ENCODE data around the gene OGDH. TPM values are rescaled to one million over a fixed set of nuclear protein-coding genes. Genes with fewer than 3 reads are reported as not detected.

The OGDH gene
- total RNA-seq, 1 donor from 2014 or later, result 157 TPM

GRCh38 chr7:44608916-44609648, 2.7 kb downstream of the OGDH start:
- ATAC-seq (no peak), DNase-seq (no peak)
- H3K27me3 ChIP-seq, result no peaks in the 10 kb centered on the region
- H3K4me3 ChIP-seq, result no peak overlapping the region
- H3K27ac ChIP-seq, result no peak overlapping the region
- peaks cover 19% of the 10 kb centered on the region for H3K4me1 ChIP-seq
- H3K9me3 ChIP-seq, result no peaks in the 10 kb centered on the region
- no peaks in the 10 kb centered on the region for H3K36me3 ChIP-seq
- intact Hi-C loops (cut with DNase I), result no loop called here
- TF ChIP-seq CTCF (IDR thresholded peaks at IDR 0.05), result no peak

GRCh38 chr7:44609829-44610228, 3.4 kb downstream of the OGDH start:
- no peak overlapping the region for H3K27ac ChIP-seq
- ATAC-seq, result no peak
- H3K9me3 ChIP-seq, result no peaks in the 10 kb centered on the region
- H3K27me3 ChIP-seq, result no peaks in the 10 kb centered on the region
- no peaks in the 10 kb centered on the region for H3K36me3 ChIP-seq
- DNase-seq, result no peak
- no peak for TF ChIP-seq CTCF (IDR thresholded peaks at IDR 0.05)
- intact Hi-C loops (cut with DNase I), result no loop called here
- H3K4me1 ChIP-seq, result peaks cover 23% of the 10 kb centered on the region
- H3K4me3 ChIP-seq, result no peak overlapping the region

GRCh38 chr7:44615149-44615611, 8.8 kb downstream of the OGDH start:
- peak; percentile 94 for ATAC-seq
- peaks cover 32% of the 10 kb centered on the region for H3K4me1 ChIP-seq
- H3K27ac ChIP-seq, result peak overlapping the region; percentile 38
- no peak overlapping the region for H3K4me3 ChIP-seq
- no peak for DNase-seq
- no peaks in the 10 kb centered on the region for H3K9me3 ChIP-seq
- intact Hi-C loops (cut with DNase I), result no loop called here
- H3K27me3 ChIP-seq, result no peaks in the 10 kb centered on the region
- H3K36me3 ChIP-seq, result peaks cover 10% of the 10 kb centered on the region
- no peak for TF ChIP-seq CTCF (IDR thresholded peaks at IDR 0.05)

GRCh38 chr7:44615793-44616192, 9.4 kb downstream of the OGDH start:
- ATAC-seq (no peak), DNase-seq (no peak)
- H3K4me3 ChIP-seq, result no peak overlapping the region
- no peaks in the 10 kb centered on the region for H3K27me3 ChIP-seq
- intact Hi-C loops (cut with DNase I), result no loop called here
- no peaks in the 10 kb centered on the region for H3K9me3 ChIP-seq
- peaks cover 10% of the 10 kb centered on the region for H3K36me3 ChIP-seq
- H3K4me1 ChIP-seq, result peaks cover 34% of the 10 kb centered on the region
- TF ChIP-seq CTCF (IDR thresholded peaks at IDR 0.05), result no peak
- peak overlapping the region; percentile 38 for H3K27ac ChIP-seq

GRCh38 chr7:44616545-44616944, 10.1 kb downstream of the OGDH start:
- ATAC-seq (no peak), DNase-seq (no peak)
- Histone ChIP-seq H3K4me1 (peaks cover 42% of the 10 kb centered on the region), H3K27me3 (no peaks in the 10 kb centered on the region), H3K27ac (no peak overlapping the region), H3K9me3 (no peaks in the 10 kb centered on the region), H3K36me3 (peaks cover 10% of the 10 kb centered on the region), H3K4me3 (no peak overlapping the region)
- no peak for TF ChIP-seq CTCF (IDR thresholded peaks at IDR 0.05)
- intact Hi-C loops (cut with DNase I), result no loop called here

Measured in upper lobe of right lung (tissue), 1 donor.